Cardiac fibroblast (primary cell): ENCODE measurements around the gene THNSL1.

Experiments
- DNase-seq, 2 donors: peaks; one replicate each; pipeline versions ENCODE4 v3.0.0 to v3.0.0-alpha.2; 2010; ENCODE audit warnings: low read depth in 2 of 2
- H3K4me3 ChIP-seq, 2 donors: replicated peaks in 1 of 2; 1 replicate in 1 of 2; 2 replicates in 1 of 2; pipeline ENCODE4 v1.5.1; 2011; ENCODE audit warnings: low read depth in 2 of 2, low read length in 2 of 2, mild to moderate bottlenecking in 2 of 2, moderate library complexity in 1 of 2
- CTCF ChIP-seq: IDR thresholded peaks from one replicate; pipeline ENCODE4 v1.5.1; 2011; ENCODE audit warnings: low read depth, mild to moderate bottlenecking, low read length, inconsistent platforms

The THNSL1 gene

GRCh38 chr10:24973163-24973562 is 43.2 kb upstream of the THNSL1 start:
- no peak for TF ChIP-seq CTCF
- H3K4me3 ChIP-seq, result no peak overlapping the region

GRCh38 chr10:24974976-24975375 is 41.4 kb upstream of the THNSL1 start:
- peak; percentile 86 to 97 for DNase-seq
- H3K4me3 ChIP-seq, result no peak overlapping the region
- peak; percentile 37 for TF ChIP-seq CTCF

More at GRCh38 chr10:24973163-24973562, 43.2 kb upstream of the THNSL1 start:
- no peak for DNase-seq

GRCh38 chr10:24979685-24980084 is 36.7 kb upstream of the THNSL1 start:
- no peak overlapping the region for H3K4me3 ChIP-seq
- DNase-seq, result no peak
- TF ChIP-seq CTCF, result no peak

GRCh38 chr10:24981161-24981710 is 35.2 kb upstream of the THNSL1 start:
- DNase-seq, result peak in 1 of 2 donors; percentile 82

GRCh38 chr10:24982319-24983112 is 33.9 kb upstream of the THNSL1 start:
- no peak for DNase-seq
- no peak for TF ChIP-seq CTCF
- H3K4me3 ChIP-seq, result no peak overlapping the region

More at GRCh38 chr10:24981161-24981710, 35.2 kb upstream of the THNSL1 start:
- TF ChIP-seq CTCF, result no peak
- no peak overlapping the region for H3K4me3 ChIP-seq

DNA sequence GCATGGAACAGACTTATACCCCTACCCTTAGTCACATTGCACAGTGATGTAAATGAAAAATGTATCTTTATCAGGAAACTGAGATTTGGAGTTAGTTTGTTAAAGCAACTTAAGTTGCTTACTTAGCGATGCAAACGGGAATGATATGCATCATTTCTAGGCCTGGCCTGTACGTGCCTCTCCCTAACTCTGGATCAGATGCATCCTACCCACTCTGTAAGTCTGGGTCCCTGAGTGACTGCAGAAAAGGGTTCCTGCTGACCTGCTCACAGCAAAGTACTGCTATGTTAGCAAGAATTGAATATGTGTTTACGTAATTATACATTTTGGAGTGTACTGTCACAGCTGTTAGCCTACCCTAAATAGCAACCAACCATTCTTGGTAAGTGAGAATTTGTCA is 33.3 kb upstream of the THNSL1 start:
- no peak overlapping the region for H3K4me3 ChIP-seq
- DNase-seq, result no peak
- no peak for TF ChIP-seq CTCF

DNA sequence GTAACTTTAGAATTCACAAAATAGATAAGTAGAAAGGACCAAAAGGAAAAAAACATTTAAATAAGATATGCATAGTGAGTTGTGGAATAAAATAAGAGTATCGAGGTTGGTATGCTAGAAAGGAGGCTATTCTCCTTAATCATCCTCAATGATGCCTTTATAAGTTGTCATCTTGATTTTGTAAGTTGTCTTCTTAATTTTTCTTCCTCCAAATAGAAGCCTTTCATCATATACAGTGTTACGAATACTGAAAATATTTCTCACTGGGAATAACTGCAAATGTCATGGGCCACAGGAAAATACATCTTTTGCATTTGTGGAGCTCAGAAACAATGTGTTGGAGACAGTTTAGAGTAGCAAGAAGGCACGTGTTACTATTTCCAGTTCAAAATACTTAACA is 32.5 kb upstream of the THNSL1 start:
- peak; percentile 30 to 59 for DNase-seq
- H3K4me3 ChIP-seq, result no peak overlapping the region
- TF ChIP-seq CTCF, result no peak
